ACC112 (cell line): ENCODE data around the gene TRIM60.

ENCODE experiments used
- H2AFZ ChIP-seq: fragments of 200-600 bp; sonication (generic); one replicate; pipeline ENCODE4 v1.6.0; 2017; ENCODE audit warnings: antibody characterized with exemption, low read length; ENCODE audit not compliant: unreplicated experiment
- H3K27ac ChIP-seq: fragments of 200-600 bp; sonication (generic); 2 replicates; pipeline ENCODE4 v1.5.1; 2014; ENCODE audit warnings: low read depth, mild to moderate bottlenecking, antibody characterized with exemption, low read length, moderate library complexity
- H3K27me3 ChIP-seq: fragments of 200-600 bp; sonication (generic); 2 replicates; pipeline ENCODE4 v1.6.1; 2014; ENCODE audit warnings: mild to moderate bottlenecking, antibody characterized with exemption, low read length, moderate library complexity, mixed read lengths; ENCODE audit not compliant: insufficient read depth
- H3K36me3 ChIP-seq: fragments of 200-600 bp; sonication (generic); 2 replicates; pipeline ENCODE4 v1.6.1; 2016; ENCODE audit warnings: mild to moderate bottlenecking, antibody characterized with exemption, low read length, moderate library complexity, mixed read lengths; ENCODE audit not compliant: insufficient read depth
- H3K4me1 ChIP-seq: fragments of 200-600 bp; sonication (generic); one replicate; pipeline ENCODE4 v1.6.1; 2016; ENCODE audit warnings: low read length, mixed read lengths; ENCODE audit not compliant: insufficient read depth, unreplicated experiment, control insufficient read depth
- H3K4me3 ChIP-seq: fragments of 200-600 bp; sonication (generic); 2 replicates; pipeline ENCODE4 v1.5.1; 2014; ENCODE audit warnings: mild to moderate bottlenecking, low read depth, low read length
- H3K79me2 ChIP-seq: fragments of 200-600 bp; sonication (generic); one replicate; pipeline ENCODE4 v1.6.0; 2016; ENCODE audit warnings: low read length; ENCODE audit not compliant: control insufficient read depth, unreplicated experiment, insufficient read depth

TRIM60 gene

GRCh38 chr4:165088366-165088765, 56.6 kb downstream of the TRIM60 start:
- H3K36me3 ChIP-seq, result no peaks in the 10 kb centered on the region
- no peak overlapping the region for H2AFZ ChIP-seq
- no peaks in the 10 kb centered on the region for H3K4me1 ChIP-seq
- H3K79me2 ChIP-seq, result no peaks in the 10 kb centered on the region
- no peak overlapping the region for H3K4me3 ChIP-seq
- no peaks in the 10 kb centered on the region for H3K27me3 ChIP-seq
- H3K27ac ChIP-seq, result no peak overlapping the region
